ENCODE results near the gene CTTN.

CTTN gene

DNA sequence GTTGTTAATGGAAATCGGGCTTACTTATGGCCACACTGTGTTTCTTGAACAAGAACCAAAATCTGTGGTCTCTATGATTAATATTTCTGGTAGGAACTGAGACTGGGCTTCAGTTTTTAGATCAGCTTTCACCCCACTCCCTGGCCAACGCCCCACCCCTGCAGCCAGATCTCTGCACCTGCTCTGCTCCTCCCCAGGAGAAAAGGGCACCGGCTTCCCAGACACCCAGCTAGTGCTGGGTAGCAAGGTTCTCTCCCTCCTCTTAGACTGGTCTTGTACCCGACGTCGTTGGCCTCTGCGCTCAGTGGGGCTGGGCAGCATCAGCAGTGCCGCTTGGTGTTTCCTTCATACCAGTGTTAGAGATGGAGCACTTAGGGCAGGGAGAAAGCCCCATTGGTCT is 17.0 kb upstream of the CTTN start:
- H3K27me3 ChIP-seq (ENCODE audit: insufficient read depth, poor library complexity, severe bottlenecking): no peaks in the 10 kb centered on the region
- no peak for DNase-seq (ENCODE audit: low read depth in 1 of 2, low spot score in 1 of 2)
- no peak overlapping the region for H3K4me3 ChIP-seq (replicated peaks; ENCODE audit: insufficient read depth, low read length)
- no peak overlapping the region for H3K27ac ChIP-seq (replicated peaks)
- TF ChIP-seq, protein P1, sequence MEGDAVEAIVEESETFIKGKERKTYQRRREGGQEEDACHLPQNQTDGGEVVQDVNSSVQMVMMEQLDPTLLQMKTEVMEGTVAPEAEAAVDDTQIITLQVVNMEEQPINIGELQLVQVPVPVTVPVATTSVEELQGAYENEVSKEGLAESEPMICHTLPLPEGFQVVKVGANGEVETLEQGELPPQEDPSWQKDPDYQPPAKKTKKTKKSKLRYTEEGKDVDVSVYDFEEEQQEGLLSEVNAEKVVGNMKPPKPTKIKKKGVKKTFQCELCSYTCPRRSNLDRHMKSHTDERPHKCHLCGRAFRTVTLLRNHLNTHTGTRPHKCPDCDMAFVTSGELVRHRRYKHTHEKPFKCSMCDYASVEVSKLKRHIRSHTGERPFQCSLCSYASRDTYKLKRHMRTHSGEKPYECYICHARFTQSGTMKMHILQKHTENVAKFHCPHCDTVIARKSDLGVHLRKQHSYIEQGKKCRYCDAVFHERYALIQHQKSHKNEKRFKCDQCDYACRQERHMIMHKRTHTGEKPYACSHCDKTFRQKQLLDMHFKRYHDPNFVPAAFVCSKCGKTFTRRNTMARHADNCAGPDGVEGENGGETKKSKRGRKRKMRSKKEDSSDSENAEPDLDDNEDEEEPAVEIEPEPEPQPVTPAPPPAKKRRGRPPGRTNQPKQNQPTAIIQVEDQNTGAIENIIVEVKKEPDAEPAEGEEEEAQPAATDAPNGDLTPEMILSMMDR (IDR thresholded peaks at IDR 0.05; ENCODE audit: insufficient read depth, low read length): no peak
- no peak for TF ChIP-seq GABPA (IDR thresholded peaks at IDR 0.05; ENCODE audit: low read depth)
- TF ChIP-seq REST (IDR thresholded peaks at IDR 0.05; ENCODE audit: insufficient replicate concordance, low read depth): no peak
- no peak for TF ChIP-seq POLR2AphosphoS5 (IDR thresholded peaks at IDR 0.05; ENCODE audit: low read depth)
- TF ChIP-seq SPI1 (IDR thresholded peaks at IDR 0.05; ENCODE audit: borderline replicate concordance, low read depth): no peak

DNA sequence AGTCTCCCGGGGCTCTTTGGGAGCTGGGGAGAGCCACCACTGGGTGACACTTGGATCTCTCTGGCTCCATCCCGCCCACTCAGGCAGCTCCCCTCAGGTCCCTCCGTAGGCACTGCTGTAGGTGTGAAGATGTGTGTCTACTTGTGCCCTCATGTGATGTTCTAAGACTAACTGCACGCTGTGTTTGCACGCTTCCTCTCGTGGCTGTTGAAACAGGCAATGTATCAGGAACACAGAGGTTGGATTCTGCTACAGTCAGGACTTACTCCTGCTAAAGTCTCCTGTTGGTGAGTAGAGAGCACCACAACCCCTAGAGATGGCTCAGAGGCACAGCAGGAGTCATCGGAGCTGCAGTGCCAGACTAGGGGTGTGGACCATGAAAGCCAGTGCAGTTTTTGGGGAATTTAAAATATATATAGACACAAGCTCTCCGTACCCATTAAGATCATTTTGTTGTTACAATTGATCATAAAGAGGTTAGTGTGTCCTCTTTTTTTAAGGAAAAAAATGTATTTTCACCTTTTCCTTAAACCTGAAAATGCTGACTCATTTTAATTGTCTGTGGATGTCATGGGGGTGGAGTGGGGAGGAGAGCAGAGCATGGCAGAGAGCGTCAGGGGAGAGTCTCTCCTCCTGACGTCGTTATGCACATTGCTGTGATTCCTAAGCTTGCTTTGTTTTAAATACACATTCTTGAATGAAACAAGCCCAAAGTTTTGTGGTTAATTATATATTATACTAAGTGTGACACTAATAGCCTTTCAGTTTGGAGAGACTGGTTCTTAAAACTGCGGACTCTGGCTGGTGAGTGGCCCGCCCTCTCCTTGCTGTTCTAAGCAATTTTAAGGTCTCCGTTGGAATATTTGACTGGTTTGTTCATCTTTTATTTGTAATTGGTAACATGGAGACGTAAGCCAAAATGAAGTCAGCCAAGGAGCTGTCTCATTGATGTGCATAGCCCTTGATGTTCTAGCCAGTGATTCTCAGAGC is 16.2 kb upstream of the CTTN start:
- Histone ChIP-seq H3K4me3 (replicated peaks; ENCODE audit: insufficient read depth, low read length) (no peak overlapping the region), H3K27ac (replicated peaks) (no peak overlapping the region)
- no peak for DNase-seq (ENCODE audit: low read depth in 1 of 2, low spot score in 1 of 2)

More for the DNA sequence above, 16.2 kb upstream of the CTTN start:
- no peaks in the 10 kb centered on the region for H3K27me3 ChIP-seq (ENCODE audit: insufficient read depth, poor library complexity, severe bottlenecking)
- no peak for TF ChIP-seq GABPA (IDR thresholded peaks at IDR 0.05; ENCODE audit: low read depth)
- no peak for TF ChIP-seq SPI1 (IDR thresholded peaks at IDR 0.05; ENCODE audit: borderline replicate concordance, low read depth)
- TF ChIP-seq POLR2AphosphoS5 (IDR thresholded peaks at IDR 0.05; ENCODE audit: low read depth): no peak
- TF ChIP-seq, protein P1 (IDR thresholded peaks at IDR 0.05; ENCODE audit: insufficient read depth, low read length): no peak
- TF ChIP-seq REST (IDR thresholded peaks at IDR 0.05; ENCODE audit: insufficient replicate concordance, low read depth): no peak

Measured in HL-60 (cell line).